SK-N-SH (cell line): Measurements from ENCODE around the gene GEN1. TPM values are rescaled to one million over a fixed set of nuclear protein-coding genes. Genes with fewer than 3 reads are reported as not detected.

Source experiments
- CTCF ChIA-PET: fragments of 300-600, 350-600 bp; formaldehyde crosslinking; extraction: SDS; loops from one replicate; lab custom pipeline; 2021; lab: Yijun Ruan, JAX
- POLR2A ChIA-PET: fragments of 350-600 bp; sonication (Branson Sonifier 250); formaldehyde crosslinking; extraction: SDS; loops from one replicate; lab custom pipeline; 2020; ENCODE audit warnings: antibody characterized with exemption, inconsistent platforms; lab: Yijun Ruan, JAX
- DNase-seq: peaks from one replicate; pipeline ENCODE4 v3.0.0; 2012
- H2AFZ ChIP-seq: fragments of 200-600 bp; sonication (generic); 2 replicates; pipeline ENCODE4 v1.8.1; 2016; ENCODE audit warnings: antibody characterized with exemption, mild to moderate bottlenecking, low read depth
- H3F3A ChIP-seq: fragments of 200-600 bp; sonication (generic); replicated peaks from 2 replicates; pipeline ENCODE3; 2016; ENCODE audit warnings: antibody characterized with exemption, mild to moderate bottlenecking; ENCODE audit not compliant: insufficient read depth
- H3K27ac ChIP-seq, 2 experiments: fragments of 200-500 bp in 1 of 2; fragments of 200-600 bp in 1 of 2; sonication (Bioruptor generic) in 1 of 2; sonication (generic), shearing (Covaris generic) in 1 of 2; 2 replicates each; pipeline versions ENCODE4 v1.5.1 to v1.6.1; 2014 to 2016; ENCODE audit warnings: low read depth in 2 of 2, inconsistent platforms in 1 of 2, low read length in 1 of 2, mild to moderate bottlenecking in 1 of 2, mixed read lengths in 1 of 2
- H3K27me3 ChIP-seq: fragments of 200-600 bp; sonication (generic), shearing (Covaris generic); 2 replicates; pipeline ENCODE4 v1.6.1; 2016; ENCODE audit warnings: mixed run types; ENCODE audit not compliant: insufficient read depth
- H3K36me3 ChIP-seq, 2 experiments: fragments of 200-500 bp in 1 of 2; fragments of 200-600 bp in 1 of 2; sonication (Bioruptor generic) in 1 of 2; sonication (generic) in 1 of 2; replicated peaks in 1 of 2; 2 replicates each; pipeline versions ENCODE3 to v1.5.1; 2014 to 2016; ENCODE audit warnings: low read length in 1 of 2, mild to moderate bottlenecking in 1 of 2; ENCODE audit not compliant: insufficient read depth in 2 of 2, control insufficient read depth in 1 of 2
- H3K4me1 ChIP-seq, 2 experiments: fragments of 200-500 bp in 1 of 2; fragments of 200-600 bp in 1 of 2; sonication (Bioruptor generic) in 1 of 2; sonication (generic), shearing (Covaris generic) in 1 of 2; 2 replicates each; pipeline versions ENCODE4 v1.5.1 to v1.6.1; 2014 to 2016; ENCODE audit warnings: low read depth in 1 of 2, low read length in 1 of 2, mixed run types in 1 of 2; ENCODE audit not compliant: insufficient read depth in 2 of 2, control insufficient read depth in 1 of 2
- H3K4me2 ChIP-seq: fragments of 200-600 bp; sonication (generic), shearing (Covaris generic); 2 replicates; pipeline ENCODE4 v1.6.1; 2017; ENCODE audit warnings: mixed run types
- H3K4me3 ChIP-seq, 2 experiments: fragments of 200-500 bp in 1 of 2; fragments of 200-600 bp in 1 of 2; sonication (Bioruptor generic) in 1 of 2; sonication (generic), shearing (Covaris generic) in 1 of 2; 2 replicates each; pipeline versions ENCODE4 v1.5.1 to v1.8.1; 2014 to 2016; ENCODE audit warnings: low read depth in 2 of 2, inconsistent platforms in 1 of 2, low read length in 1 of 2, mild to moderate bottlenecking in 1 of 2, mixed read lengths in 1 of 2, moderate library complexity in 1 of 2
- H3K79me2 ChIP-seq: fragments of 200-600 bp; sonication (generic); 2 replicates; pipeline ENCODE4 v1.8.1; 2017; ENCODE audit warnings: mild to moderate bottlenecking; ENCODE audit not compliant: insufficient read depth
- H3K9ac ChIP-seq: fragments of 200-600 bp; sonication (generic); 2 replicates; pipeline ENCODE4 v1.6.1; 2017; ENCODE audit warnings: mixed run types
- H3K9me2 ChIP-seq: fragments of 200-600 bp; sonication (generic); 2 replicates; pipeline ENCODE4 v1.6.1; 2017; ENCODE audit warnings: mixed run types
- H3K9me3 ChIP-seq: fragments of 200-600 bp; sonication (generic); 2 replicates; pipeline ENCODE4 v1.6.1; 2017; ENCODE audit warnings: mixed run types, mild to moderate bottlenecking, moderate library complexity
- H4K20me1 ChIP-seq: fragments of 200-600 bp; sonication (generic); 2 replicates; pipeline ENCODE4 v1.6.1; 2017; ENCODE audit warnings: mild to moderate bottlenecking, mixed run types; ENCODE audit not compliant: insufficient read depth
- CHD2 ChIP-seq: fragments of 150-350 bp; IDR thresholded peaks from 2 replicates; pipeline ENCODE4 v1.6.1; 2018; ENCODE audit warnings: low read length; ENCODE audit not compliant: partially characterized antibody
- CTCF ChIP-seq: fragments of 200-600 bp; sonication (generic); IDR thresholded peaks from 2 replicates; pipeline ENCODE4 v1.6.1; 2017; ENCODE audit warnings: antibody characterized with exemption, mild to moderate bottlenecking, moderate library complexity
- ELF1 ChIP-seq: IDR thresholded peaks from 2 replicates; pipeline ENCODE4 v1.4.0; 2012
- FOSL2 ChIP-seq: IDR thresholded peaks from 2 replicates; pipeline ENCODE4 v1.4.0; 2012; ENCODE audit warnings: low read depth, mild to moderate bottlenecking, moderate library complexity, borderline replicate concordance
- FOXJ3 ChIP-seq: sonication (generic); formaldehyde crosslinking; IDR thresholded peaks from 2 replicates; pipeline ENCODE4 v1.5.1; 2020; ENCODE audit warnings: mild to moderate bottlenecking, missing genetic modification reagents
- MAX ChIP-seq: IDR thresholded peaks from 2 replicates; pipeline ENCODE4 v1.4.0; 2012; ENCODE audit warnings: low read depth
- NFIC ChIP-seq: IDR thresholded peaks from 2 replicates; pipeline ENCODE4 v1.4.0; 2012; ENCODE audit warnings: borderline replicate concordance
- NRF1 ChIP-seq: IDR thresholded peaks from 2 replicates; pipeline ENCODE4 v1.6.1; 2012; ENCODE audit warnings: low read depth, mild to moderate bottlenecking, low read length
- PBX3 ChIP-seq: IDR thresholded peaks from 2 replicates; pipeline ENCODE4; 2012
- POLR2AphosphoS5 ChIP-seq: IDR thresholded peaks from 2 replicates; pipeline ENCODE4 v1.6.1; 2012; ENCODE audit warnings: low read depth, low read length
- RAD21 ChIP-seq: IDR thresholded peaks from 2 replicates; pipeline ENCODE4 v1.6.1; 2012; ENCODE audit warnings: mild to moderate bottlenecking, low read length
- RFX5 ChIP-seq: IDR thresholded peaks from 2 replicates; pipeline ENCODE4 v1.6.1; 2012; ENCODE audit warnings: mild to moderate bottlenecking, improper control_type of control experiment, low read length
- TCF12 ChIP-seq: IDR thresholded peaks from 2 replicates; pipeline ENCODE4 v1.4.0; 2012
- USF1 ChIP-seq: IDR thresholded peaks from 2 replicates; pipeline ENCODE4 v1.4.0; 2012; ENCODE audit warnings: low read depth, borderline replicate concordance
- USF2 ChIP-seq: fragments of 150-350 bp; IDR thresholded peaks from 2 replicates; pipeline ENCODE4 v1.6.1; 2017; ENCODE audit warnings: antibody characterized with exemption, low read length, low read depth, borderline replicate concordance
- YY1 ChIP-seq: IDR thresholded peaks from 2 replicates; pipeline ENCODE4 v1.4.0; 2012; ENCODE audit warnings: low read depth, mild to moderate bottlenecking
- WGBS: methylation state at CpG from one replicate; pipeline ENCODE4 v1.1.6; 2017; ENCODE audit warnings: low lambda C conversion rate; 5-methylcytosine and 5-hydroxymethylcytosine counted together
- polyA plus RNA-seq, 3 experiments: library from polyadenylated mRNA; depleted of rRNA; stranded (reverse); fragments of >200 nt; gene quantifications; 2 replicates each; pipeline ENCODE4 v1.2.3, GENCODE V29; 2012

GEN1 gene
- polyA plus RNA-seq, 1 of the 3 experiments (the other 2 are of a cell fraction), result 5.3 TPM

- no peak for TF ChIP-seq CHD2
- peak; percentile 36; the same call in 1 of the 2 replicates for TF ChIP-seq RAD21
- no peak; the same call in 1 of the 2 replicates for TF ChIP-seq ELF1
- TF ChIP-seq POLR2AphosphoS5, result no peak
These were observed 3.4 kb downstream of the GEN1 start (continued) for GRCh38 chr2:17757321-17757720.

DNA sequence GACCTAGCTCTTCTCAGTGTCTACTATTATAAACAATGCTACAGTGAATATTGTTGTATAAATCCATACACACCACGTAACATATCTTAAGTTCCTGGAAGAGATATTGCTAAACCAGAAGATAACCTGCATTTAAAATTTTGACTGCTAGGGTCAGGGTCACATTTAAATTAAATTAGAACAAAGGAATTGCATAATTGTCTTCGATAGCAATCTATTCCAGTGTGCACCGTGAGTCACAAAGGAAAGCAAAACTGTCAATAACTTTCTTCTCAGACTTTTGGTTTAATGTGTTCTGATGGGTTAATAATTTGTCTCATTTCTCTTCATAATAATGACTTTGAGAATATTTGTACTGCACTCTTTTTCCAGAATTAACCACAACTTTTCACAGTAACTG lies 4.2 kb downstream of the GEN1 start:
- no peak for DNase-seq
- no peak overlapping the region for H3K9ac ChIP-seq
- H3K27ac ChIP-seq, result peak overlapping the region in 1 of 2 experiments; percentile 21; a peak in 1 of 4 replicates
- TF ChIP-seq YY1 (no peak), CTCF (no peak)
- H4K20me1 ChIP-seq, result no peaks in the 10 kb centered on the region
- peaks cover 82% of the 10 kb centered on the region for H3K79me2 ChIP-seq
- H2AFZ ChIP-seq, result peak overlapping the region; percentile 37; the same call in 1 of the 2 replicates
- POLR2A ChIA-PET, result no interaction called here
- H3K36me3 ChIP-seq, result peaks cover 19 to 22% of the 10 kb centered on the region in 2 experiments
- CTCF ChIA-PET, result interaction anchor here (0.9 to 1.4 kb wide), 4 partner anchors 17 to 87 kb away, joined by 3 to 5 read pairs (median 4); no protein-coding TSS in a partner anchor
- peaks cover 25 to 32% of the 10 kb centered on the region in 2 experiments for H3K4me1 ChIP-seq
- 66% methylated on average over 3 of the region's 3 CpGs for WGBS
- no peaks in the 10 kb centered on the region for H3K9me3 ChIP-seq
- H3K9me2 ChIP-seq, result no peaks in the 10 kb centered on the region
- peak overlapping the region; percentile 55 for H3K4me2 ChIP-seq
- H3K4me3 ChIP-seq, result no peak overlapping the region; a peak in 2 of 4 replicates
- H3F3A ChIP-seq, result peaks cover 8% of the 10 kb centered on the region
- no peaks in the 10 kb centered on the region for H3K27me3 ChIP-seq

DNA sequence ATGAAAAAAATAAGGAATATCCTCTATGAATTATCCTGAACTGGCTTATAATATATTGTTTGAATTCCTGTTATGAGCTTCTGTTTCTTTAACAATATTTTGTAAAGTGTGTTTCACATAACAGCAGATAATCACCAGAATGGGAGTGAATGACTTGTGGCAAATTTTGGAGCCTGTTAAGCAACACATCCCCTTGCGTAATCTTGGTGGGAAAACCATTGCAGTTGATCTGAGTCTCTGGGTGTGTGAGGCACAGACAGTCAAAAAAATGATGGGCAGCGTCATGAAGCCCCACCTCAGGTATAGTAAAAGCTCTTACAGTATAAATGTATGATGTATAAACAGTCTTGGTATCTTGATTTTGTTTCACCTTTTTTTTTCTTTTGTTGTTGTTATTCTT lies 5.9 kb downstream of the GEN1 start:
- POLR2A ChIA-PET, result no interaction called here
- H3K4me2 ChIP-seq, result no peak overlapping the region
- H3K9me2 ChIP-seq, result no peaks in the 10 kb centered on the region
- 100% methylated on average over 2 of the region's 2 CpGs for WGBS
- CTCF ChIA-PET, result interaction anchor here (0.8 to 2.4 kb wide), 3 partner anchors 21 to 71 kb away, joined by 4 to 8 read pairs (median 6); no protein-coding TSS in a partner anchor
- peaks cover 2% of the 10 kb centered on the region for H3F3A ChIP-seq
- H3K79me2 ChIP-seq, result peaks cover 70% of the 10 kb centered on the region
- H3K27me3 ChIP-seq, result no peaks in the 10 kb centered on the region
- no peaks in the 10 kb centered on the region for H4K20me1 ChIP-seq
- no peak overlapping the region for H3K27ac ChIP-seq
- H3K4me3 ChIP-seq, result no peak overlapping the region
- peaks cover 25 to 28% of the 10 kb centered on the region in 2 experiments for H3K4me1 ChIP-seq
- H2AFZ ChIP-seq, result no peak overlapping the region
- no peak for DNase-seq
- H3K36me3 ChIP-seq, result peaks cover 29 to 37% of the 10 kb centered on the region in 2 experiments
- TF ChIP-seq PBX3 (no peak), TCF12 (no peak), FOXJ3 (no peak), FOSL2 (no peak), MAX (no peak), USF1 (no peak), RFX5 (no peak), NRF1 (no peak), USF2 (no peak), YY1 (no peak), NFIC (no peak)
- no peaks in the 10 kb centered on the region for H3K9me3 ChIP-seq
- no peak overlapping the region for H3K9ac ChIP-seq
